GM23338 (cell line): ENCODE results near the gene CTRB2. TPM values are rescaled to one million over a fixed set of nuclear protein-coding genes. Genes with fewer than 3 reads are reported as not detected.
A peak's percentile ranks its signal among the peaks of the same experiment; 100 is the strongest.

Experiments
- ATAC-seq: fragments of 200-7000 bp; cut with Tn5 transposase; 3 replicates; pipeline ENCODE4 v1.9.1; 2020
- DNase-seq: peaks from one replicate; pipeline ENCODE4 v3.0.0-alpha.2; 2015; ENCODE audit warnings: low spot score
- H2AFZ ChIP-seq: fragments of 200-600 bp; sonication (generic); 2 replicates; pipeline ENCODE4 v1.8.0; 2016; ENCODE audit warnings: antibody characterized with exemption, mild to moderate bottlenecking, moderate library complexity
- H3F3A ChIP-seq: fragments of 200-600 bp; sonication (generic); replicated peaks from 2 replicates; pipeline ENCODE4 v1.8.0; 2017; ENCODE audit warnings: antibody characterized with exemption, mixed run types, low read depth
- H3K27ac ChIP-seq: fragments of 200-600 bp; sonication (generic); 2 replicates; pipeline ENCODE4 v1.6.1; 2016; ENCODE audit warnings: low read depth
- H3K27me3 ChIP-seq: fragments of 200-600 bp; sonication (generic); 2 replicates; pipeline ENCODE4 v1.8.0; 2016; ENCODE audit warnings: mild to moderate bottlenecking, mixed run types, moderate library complexity; ENCODE audit not compliant: insufficient read depth
- H3K36me3 ChIP-seq: fragments of 200-600 bp; sonication (generic); 2 replicates; pipeline ENCODE4 v1.8.0; 2016; ENCODE audit warnings: mild to moderate bottlenecking; ENCODE audit not compliant: insufficient read depth
- H3K4me1 ChIP-seq: fragments of 200-600 bp; sonication (generic); 2 replicates; pipeline ENCODE4 v1.8.0; 2016; ENCODE audit warnings: mild to moderate bottlenecking, moderate library complexity; ENCODE audit not compliant: insufficient read depth
- H3K4me2 ChIP-seq: fragments of 200-600 bp; sonication (generic); 2 replicates; pipeline ENCODE4 v1.7.1; 2017; ENCODE audit warnings: mixed run types
- H3K4me3 ChIP-seq: fragments of 200-600 bp; sonication (generic); 2 replicates; pipeline ENCODE4 v1.6.1; 2016; ENCODE audit warnings: mixed run types
- H3K79me2 ChIP-seq: fragments of 200-600 bp; sonication (generic); replicated peaks from 2 replicates; pipeline ENCODE4 v1.8.0; 2017; ENCODE audit warnings: mild to moderate bottlenecking; ENCODE audit not compliant: insufficient read depth
- H3K9me2 ChIP-seq: fragments of 200-600 bp; sonication (generic); 2 replicates; pipeline ENCODE4 v1.8.0; 2017; ENCODE audit not compliant: insufficient read depth
- H4K20me1 ChIP-seq: fragments of 200-600 bp; sonication (generic); replicated peaks from 2 replicates; pipeline ENCODE4 v1.8.0; 2017; ENCODE audit warnings: mild to moderate bottlenecking; ENCODE audit not compliant: insufficient read depth
- H3K27ac Mint-ChIP-seq: 2 replicates; pipeline ENCODE4 v1.8.0; 2020; ENCODE audit warnings: inconsistent platforms, mild to moderate bottlenecking, moderate library complexity, mixed read lengths
- H3K27me3 Mint-ChIP-seq: 3 replicates; pipeline ENCODE4 v1.8.0; 2022; ENCODE audit warnings: low read depth, mild to moderate bottlenecking, moderate library complexity, mixed read lengths, inconsistent platforms; ENCODE audit not compliant: insufficient read depth, poor library complexity
- H3K36me3 Mint-ChIP-seq: 3 replicates; pipeline ENCODE4 v1.8.0; 2021; ENCODE audit warnings: low read depth, mild to moderate bottlenecking, inconsistent platforms, moderate library complexity, mixed read lengths
- H3K4me1 Mint-ChIP-seq: 3 replicates; pipeline ENCODE4 v1.8.0; 2020; ENCODE audit warnings: mild to moderate bottlenecking, inconsistent platforms, mixed read lengths
- H3K4me3 Mint-ChIP-seq: 3 replicates; pipeline ENCODE4 v1.8.0; 2021; ENCODE audit warnings: moderate library complexity, mild to moderate bottlenecking, inconsistent platforms, mixed read lengths
- H3K9me3 Mint-ChIP-seq: 3 replicates; pipeline ENCODE4 v1.8.0; 2020; ENCODE audit warnings: moderate library complexity, mild to moderate bottlenecking, inconsistent platforms, mixed read lengths
- CREB1 ChIP-seq: fragments of 250-450 bp; sonication (Bioruptor Pico); IDR thresholded peaks from 2 replicates; pipeline ENCODE4 v1.5.0; 2020; ENCODE audit warnings: low read depth, mild to moderate bottlenecking, moderate library complexity
- CTCF ChIP-seq, 2 experiments: fragments of 200-600 bp in 1 of 2; sonication (generic) in 1 of 2; conservative IDR thresholded peaks; 2 replicates each; pipeline versions ENCODE4 v1.5.1 to v1.6.1; 2016 to 2017; ENCODE audit warnings: antibody characterized with exemption in 2 of 2, low read depth in 2 of 2, mild to moderate bottlenecking in 2 of 2, moderate library complexity in 1 of 2
- EZH2phosphoT487 ChIP-seq: fragments of 200-600 bp; sonication (generic); IDR thresholded peaks from one replicate; pipeline ENCODE4 v1.8.1; 2018; ENCODE audit warnings: antibody characterized with exemption; ENCODE audit not compliant: unreplicated experiment
- NANOG ChIP-seq: IDR thresholded peaks from 2 replicates; pipeline ENCODE4 v1.6.1; 2016; ENCODE audit warnings: antibody characterized with exemption, borderline replicate concordance
- POLR2AphosphoS5 ChIP-seq: IDR thresholded peaks from 2 replicates; pipeline ENCODE4 v1.6.1; 2016; ENCODE audit warnings: antibody characterized with exemption, low read depth
- ZNF114 ChIP-seq: fragments of 250-450 bp; sonication (Bioruptor Pico); IDR thresholded peaks from 2 replicates; pipeline ENCODE4 v1.5.0; 2020; ENCODE audit warnings: mild to moderate bottlenecking, moderate library complexity
- ZNF462 ChIP-seq: fragments of 250-450 bp; sonication (Bioruptor Pico); IDR thresholded peaks from 2 replicates; pipeline ENCODE4 v1.5.0; 2020; ENCODE audit warnings: mild to moderate bottlenecking, moderate library complexity
- polyA plus RNA-seq: library from polyadenylated mRNA; unstranded; fragments of >200 nt; fragmentation: Nextera tagmentation; extraction: Ambion mirVana; gene quantifications from 2 replicates; pipeline ENCODE4 v1.2.1, GENCODE V29; 2016
- total RNA-seq: library from RNA; depleted of rRNA; stranded (reverse); fragments of >200 nt; shearing (Covaris generic); gene quantifications from 2 replicates; pipeline ENCODE4 v1.2.3, GENCODE V29; 2014
- TF ChIP-seq, protein P1 (sequence below): IDR thresholded peaks from one replicate; pipeline ENCODE4 v1.6.1; 2018; ENCODE audit warnings: antibody characterized with exemption; ENCODE audit not compliant: unreplicated experiment
- TF ChIP-seq, protein P2 (sequence below): IDR thresholded peaks from 2 replicates; pipeline ENCODE4 v1.6.1; 2016; ENCODE audit warnings: antibody characterized with exemption

Gene CTRB2
- total and polyA plus RNA-seq, 2 experiments from 2014 or later = not detected

GRCh38 chr16:75252946-75253911, 46.3 kb upstream of the CTRB2 start:
- Histone ChIP-seq H3K27me3 (no peaks in the 10 kb centered on the region), H3K27ac (peak overlapping the region; percentile 100), H4K20me1 (peaks cover 38% of the 10 kb centered on the region), H3K4me2 (peak overlapping the region; percentile 90), H3K4me1 (peaks cover 74% of the 10 kb centered on the region), H3K79me2 (peaks cover 80% of the 10 kb centered on the region), H3F3A (peaks cover 31% of the 10 kb centered on the region), H3K9me2 (no peaks in the 10 kb centered on the region), H3K4me3 (peak overlapping the region; percentile 58), H2AFZ (no peak overlapping the region), H3K36me3 (no peaks in the 10 kb centered on the region)
- Mint-ChIP-seq H3K9me3 (no peaks in the 10 kb centered on the region), H3K36me3 (no peaks in the 10 kb centered on the region), H3K4me3 (peak overlapping the region; percentile 62), H3K27me3 (peaks cover 31% of the 10 kb centered on the region), H3K4me1 (peaks cover 77% of the 10 kb centered on the region), H3K27ac (peak overlapping the region; percentile 97)
- peak; percentile 79; the same call in 1 of the 2 replicates for TF ChIP-seq NANOG
- TF ChIP-seq ZNF462 = peak; percentile 98
- no peak for TF ChIP-seq ZNF114 (CRISPR knock-in tag)
- TF ChIP-seq EZH2phosphoT487 = no peak
- TF ChIP-seq CTCF (conservative IDR thresholded peaks at IDR 0.05; ENCODE audit: low read depth in 2 of 2) = no peak
- TF ChIP-seq POLR2AphosphoS5 = no peak; the same call in none of the 2 replicates
- TF ChIP-seq, protein P1, sequence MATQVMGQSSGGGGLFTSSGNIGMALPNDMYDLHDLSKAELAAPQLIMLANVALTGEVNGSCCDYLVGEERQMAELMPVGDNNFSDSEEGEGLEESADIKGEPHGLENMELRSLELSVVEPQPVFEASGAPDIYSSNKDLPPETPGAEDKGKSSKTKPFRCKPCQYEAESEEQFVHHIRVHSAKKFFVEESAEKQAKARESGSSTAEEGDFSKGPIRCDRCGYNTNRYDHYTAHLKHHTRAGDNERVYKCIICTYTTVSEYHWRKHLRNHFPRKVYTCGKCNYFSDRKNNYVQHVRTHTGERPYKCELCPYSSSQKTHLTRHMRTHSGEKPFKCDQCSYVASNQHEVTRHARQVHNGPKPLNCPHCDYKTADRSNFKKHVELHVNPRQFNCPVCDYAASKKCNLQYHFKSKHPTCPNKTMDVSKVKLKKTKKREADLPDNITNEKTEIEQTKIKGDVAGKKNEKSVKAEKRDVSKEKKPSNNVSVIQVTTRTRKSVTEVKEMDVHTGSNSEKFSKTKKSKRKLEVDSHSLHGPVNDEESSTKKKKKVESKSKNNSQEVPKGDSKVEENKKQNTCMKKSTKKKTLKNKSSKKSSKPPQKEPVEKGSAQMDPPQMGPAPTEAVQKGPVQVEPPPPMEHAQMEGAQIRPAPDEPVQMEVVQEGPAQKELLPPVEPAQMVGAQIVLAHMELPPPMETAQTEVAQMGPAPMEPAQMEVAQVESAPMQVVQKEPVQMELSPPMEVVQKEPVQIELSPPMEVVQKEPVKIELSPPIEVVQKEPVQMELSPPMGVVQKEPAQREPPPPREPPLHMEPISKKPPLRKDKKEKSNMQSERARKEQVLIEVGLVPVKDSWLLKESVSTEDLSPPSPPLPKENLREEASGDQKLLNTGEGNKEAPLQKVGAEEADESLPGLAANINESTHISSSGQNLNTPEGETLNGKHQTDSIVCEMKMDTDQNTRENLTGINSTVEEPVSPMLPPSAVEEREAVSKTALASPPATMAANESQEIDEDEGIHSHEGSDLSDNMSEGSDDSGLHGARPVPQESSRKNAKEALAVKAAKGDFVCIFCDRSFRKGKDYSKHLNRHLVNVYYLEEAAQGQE = no peak
- TF ChIP-seq, protein P2, sequence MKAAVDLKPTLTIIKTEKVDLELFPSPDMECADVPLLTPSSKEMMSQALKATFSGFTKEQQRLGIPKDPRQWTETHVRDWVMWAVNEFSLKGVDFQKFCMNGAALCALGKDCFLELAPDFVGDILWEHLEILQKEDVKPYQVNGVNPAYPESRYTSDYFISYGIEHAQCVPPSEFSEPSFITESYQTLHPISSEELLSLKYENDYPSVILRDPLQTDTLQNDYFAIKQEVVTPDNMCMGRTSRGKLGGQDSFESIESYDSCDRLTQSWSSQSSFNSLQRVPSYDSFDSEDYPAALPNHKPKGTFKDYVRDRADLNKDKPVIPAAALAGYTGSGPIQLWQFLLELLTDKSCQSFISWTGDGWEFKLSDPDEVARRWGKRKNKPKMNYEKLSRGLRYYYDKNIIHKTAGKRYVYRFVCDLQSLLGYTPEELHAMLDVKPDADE = peak; percentile 88
- TF ChIP-seq CREB1 (CRISPR knock-in tag) = peak; percentile 56; the same call in 1 of the 2 replicates
- ATAC-seq = peak; percentile 32
- peak; percentile 99 for DNase-seq
